ENCODE results near the gene ENOX2.

The ENOX2 gene

GRCh38 chrX:130916636-130917422 is 13.8 kb upstream of the ENOX2 start:
- no peak overlapping the region for H4K91ac ChIP-seq (ENCODE audit: low read length)
- H2AFZ ChIP-seq (ENCODE audit: low read depth, low read length) = no peak overlapping the region
- H2AK5ac ChIP-seq (ENCODE audit: low read length, severe bottlenecking) = no peak overlapping the region
- H4K8ac ChIP-seq (ENCODE audit: low read length) = no peak overlapping the region
- no peak overlapping the region for H3K27ac ChIP-seq (ENCODE audit: low read length, poor library complexity, severe bottlenecking)
- H3K4me3 ChIP-seq (ENCODE audit: insufficient read depth in 1 of 2, low read depth in 1 of 2, low read length in 2 of 2) = no peak overlapping the region
- H3K18ac ChIP-seq (ENCODE audit: low read depth in 1 of 2, low read length in 2 of 2) = no peak overlapping the region
- no peak overlapping the region for H3K9ac ChIP-seq (ENCODE audit: low read length)
- no peaks in the 10 kb centered on the region for H3K79me1 ChIP-seq (replicated peaks; ENCODE audit: low read length, poor library complexity, severe bottlenecking)
- peaks cover 0 to 21% of the 10 kb centered on the region in 2 experiments for H3K27me3 ChIP-seq (ENCODE audit: control insufficient read depth in 1 of 2, insufficient read depth in 1 of 2, low read length in 2 of 2)
- H2BK5ac ChIP-seq (ENCODE audit: low read depth, low read length, poor library complexity, severe bottlenecking) = no peak overlapping the region
- no peaks in the 10 kb centered on the region for H3K9me3 ChIP-seq (ENCODE audit: control insufficient read depth, low read length)
- H2BK15ac ChIP-seq (ENCODE audit: low read depth, poor library complexity, severe bottlenecking) = no peak overlapping the region
- 25% methylated on average over 4 of the region's 7 CpGs for WGBS
- no peak overlapping the region for H2BK120ac ChIP-seq (ENCODE audit: low read depth, low read length)
- no peaks in the 10 kb centered on the region for H3K4me1 ChIP-seq (ENCODE audit: control insufficient read depth, insufficient read depth, low read depth, low read length)
- H3K4me2 ChIP-seq (ENCODE audit: low read length, poor library complexity, severe bottlenecking) = no peak overlapping the region
- no peaks in the 10 kb centered on the region for H3K36me3 ChIP-seq (ENCODE audit: control insufficient read depth in 1 of 2, insufficient read depth in 2 of 2, low read depth in 1 of 2, low read length in 2 of 2)
- DNase-seq = peak; percentile 54
- no peak overlapping the region for H3K14ac ChIP-seq (ENCODE audit: low read length in 2 of 2)
- no peak overlapping the region for H3K23ac ChIP-seq (ENCODE audit: low read length in 2 of 2)
- no peak overlapping the region for H2BK12ac ChIP-seq (ENCODE audit: low read length in 2 of 2)
- H3K4ac ChIP-seq (ENCODE audit: low read depth in 1 of 2, low read length in 2 of 2) = no peak overlapping the region

- Histone ChIP-seq H3K27me3 (ENCODE audit: control insufficient read depth in 1 of 2, insufficient read depth in 1 of 2, low read length in 2 of 2) (peaks cover 0 to 22% of the 10 kb centered on the region in 2 experiments), H3K14ac (ENCODE audit: low read length in 2 of 2) (no peak overlapping the region), H2AFZ (ENCODE audit: low read depth, low read length) (no peak overlapping the region), H2BK15ac (ENCODE audit: low read depth, poor library complexity, severe bottlenecking) (no peak overlapping the region), H3K4ac (ENCODE audit: low read depth in 1 of 2, low read length in 2 of 2) (no peak overlapping the region), H3K9ac (ENCODE audit: low read length) (no peak overlapping the region), H3K4me2 (ENCODE audit: low read length, poor library complexity, severe bottlenecking) (no peak overlapping the region), H2BK12ac (ENCODE audit: low read length in 2 of 2) (no peak overlapping the region), H4K8ac (ENCODE audit: low read length) (no peak overlapping the region), H2BK5ac (ENCODE audit: low read depth, low read length, poor library complexity, severe bottlenecking) (no peak overlapping the region), H3K4me3 (ENCODE audit: insufficient read depth in 1 of 2, low read depth in 1 of 2, low read length in 2 of 2) (no peak overlapping the region), H3K23ac (ENCODE audit: low read length in 2 of 2) (no peak overlapping the region), H3K27ac (ENCODE audit: low read length, poor library complexity, severe bottlenecking) (no peak overlapping the region), H2BK120ac (ENCODE audit: low read depth, low read length) (no peak overlapping the region), H3K4me1 (ENCODE audit: control insufficient read depth, insufficient read depth, low read depth, low read length) (no peaks in the 10 kb centered on the region), H3K79me1 (replicated peaks; ENCODE audit: low read length, poor library complexity, severe bottlenecking) (no peaks in the 10 kb centered on the region), H3K36me3 (ENCODE audit: control insufficient read depth in 1 of 2, insufficient read depth in 2 of 2, low read depth in 1 of 2, low read length in 2 of 2) (no peaks in the 10 kb centered on the region), H3K18ac (ENCODE audit: low read depth in 1 of 2, low read length in 2 of 2) (no peak overlapping the region), H3K9me3 (ENCODE audit: control insufficient read depth, low read length) (no peaks in the 10 kb centered on the region), H2AK5ac (ENCODE audit: low read length, severe bottlenecking) (no peak overlapping the region), H4K91ac (ENCODE audit: low read length) (no peak overlapping the region)
- peak; percentile 28 for DNase-seq
These were observed 12.3 kb upstream of the ENOX2 start for GRCh38 chrX:130915302-130915701.

GRCh38 chrX:130909469-130910136 is 6.6 kb upstream of the ENOX2 start:
- DNase-seq = peak; percentile 6
- no peak overlapping the region for H2BK12ac ChIP-seq (ENCODE audit: low read length in 2 of 2)
- no peaks in the 10 kb centered on the region for H3K36me3 ChIP-seq (ENCODE audit: control insufficient read depth in 1 of 2, insufficient read depth in 2 of 2, low read depth in 1 of 2, low read length in 2 of 2)
- H3K18ac ChIP-seq (ENCODE audit: low read depth in 1 of 2, low read length in 2 of 2) = no peak overlapping the region
- no peak overlapping the region for H3K27ac ChIP-seq (ENCODE audit: low read length, poor library complexity, severe bottlenecking)
- H3K9ac ChIP-seq (ENCODE audit: low read length) = no peak overlapping the region
- H3K4me3 ChIP-seq (ENCODE audit: insufficient read depth in 1 of 2, low read depth in 1 of 2, low read length in 2 of 2) = no peak overlapping the region
- H3K4me2 ChIP-seq (ENCODE audit: low read length, poor library complexity, severe bottlenecking) = no peak overlapping the region
- no peak overlapping the region for H3K4ac ChIP-seq (ENCODE audit: low read depth in 1 of 2, low read length in 2 of 2)
- H3K79me1 ChIP-seq (replicated peaks; ENCODE audit: low read length, poor library complexity, severe bottlenecking) = no peaks in the 10 kb centered on the region
- no peak overlapping the region for H4K91ac ChIP-seq (ENCODE audit: low read length)
- H2AFZ ChIP-seq (ENCODE audit: low read depth, low read length) = no peak overlapping the region
- no peaks in the 10 kb centered on the region for H3K9me3 ChIP-seq (ENCODE audit: control insufficient read depth, low read length)
- no peak overlapping the region for H2BK5ac ChIP-seq (ENCODE audit: low read depth, low read length, poor library complexity, severe bottlenecking)
- no peak overlapping the region for H2AK5ac ChIP-seq (ENCODE audit: low read length, severe bottlenecking)
- 71% methylated on average over 2 of the region's 2 CpGs for WGBS
- no peak overlapping the region for H3K23ac ChIP-seq (ENCODE audit: low read length in 2 of 2)
- no peak overlapping the region for H2BK15ac ChIP-seq (ENCODE audit: low read depth, poor library complexity, severe bottlenecking)
- no peak overlapping the region for H4K8ac ChIP-seq (ENCODE audit: low read length)
- peaks cover 0 to 19% of the 10 kb centered on the region in 2 experiments for H3K27me3 ChIP-seq (ENCODE audit: control insufficient read depth in 1 of 2, insufficient read depth in 1 of 2, low read length in 2 of 2)
- H3K4me1 ChIP-seq (ENCODE audit: control insufficient read depth, insufficient read depth, low read depth, low read length) = no peaks in the 10 kb centered on the region
- no peak overlapping the region for H3K14ac ChIP-seq (ENCODE audit: low read length in 2 of 2)
- no peak overlapping the region for H2BK120ac ChIP-seq (ENCODE audit: low read depth, low read length)

- Histone ChIP-seq H3K14ac (ENCODE audit: low read length in 2 of 2) (no peak overlapping the region), H3K23ac (ENCODE audit: low read length in 2 of 2) (no peak overlapping the region), H2BK5ac (ENCODE audit: low read depth, low read length, poor library complexity, severe bottlenecking) (no peak overlapping the region), H3K4me1 (ENCODE audit: control insufficient read depth, insufficient read depth, low read depth, low read length) (no peaks in the 10 kb centered on the region), H3K27me3 (ENCODE audit: control insufficient read depth in 1 of 2, insufficient read depth in 1 of 2, low read length in 2 of 2) (peaks cover 0 to 6% of the 10 kb centered on the region in 2 experiments), H2BK12ac (ENCODE audit: low read length in 2 of 2) (no peak overlapping the region), H3K4me2 (ENCODE audit: low read length, poor library complexity, severe bottlenecking) (no peak overlapping the region), H2AK5ac (ENCODE audit: low read length, severe bottlenecking) (no peak overlapping the region), H4K8ac (ENCODE audit: low read length) (no peak overlapping the region), H4K91ac (ENCODE audit: low read length) (no peak overlapping the region), H3K18ac (ENCODE audit: low read depth in 1 of 2, low read length in 2 of 2) (no peak overlapping the region), H3K27ac (ENCODE audit: low read length, poor library complexity, severe bottlenecking) (no peak overlapping the region), H2BK15ac (ENCODE audit: low read depth, poor library complexity, severe bottlenecking) (no peak overlapping the region), H3K9me3 (ENCODE audit: control insufficient read depth, low read length) (no peaks in the 10 kb centered on the region), H3K9ac (ENCODE audit: low read length) (no peak overlapping the region), H3K36me3 (ENCODE audit: control insufficient read depth in 1 of 2, insufficient read depth in 2 of 2, low read depth in 1 of 2, low read length in 2 of 2) (no peaks in the 10 kb centered on the region), H2BK120ac (ENCODE audit: low read depth, low read length) (no peak overlapping the region), H3K4me3 (ENCODE audit: insufficient read depth in 1 of 2, low read depth in 1 of 2, low read length in 2 of 2) (no peak overlapping the region), H3K4ac (ENCODE audit: low read depth in 1 of 2, low read length in 2 of 2) (no peak overlapping the region), H3K79me1 (replicated peaks; ENCODE audit: low read length, poor library complexity, severe bottlenecking) (no peaks in the 10 kb centered on the region), H2AFZ (ENCODE audit: low read depth, low read length) (no peak overlapping the region)
- DNase-seq = no peak
- 95% methylated on average over 1 of the region's 1 CpG for WGBS
These were observed 3.8 kb upstream of the ENOX2 start for GRCh38 chrX:130906776-130907175.

Data from mesenchymal stem cell (in vitro differentiated cells and primary cell).